IgD-negative memory B cell (primary cell): ENCODE measurements around the gene NUAK1. TPM values are rescaled to one million over a fixed set of nuclear protein-coding genes. Genes with fewer than 3 reads are reported as not detected.

Source experiments
- H3K27ac Mint-ChIP-seq, 3 donors: one replicate each; pipeline ENCODE4 v1.8.0; 2020 to 2022; ENCODE audit warnings: mild to moderate bottlenecking in 3 of 3, mixed read lengths in 3 of 3, moderate library complexity in 1 of 3
- H3K27me3 Mint-ChIP-seq: one replicate; pipeline ENCODE4 v1.8.0; 2021; ENCODE audit warnings: mixed read lengths
- H3K36me3 Mint-ChIP-seq: one replicate; pipeline ENCODE4 v1.8.0; 2020; ENCODE audit warnings: mild to moderate bottlenecking, mixed read lengths
- H3K4me1 Mint-ChIP-seq, 3 donors: one replicate each; pipeline ENCODE4 v1.8.0; 2020 to 2022; ENCODE audit warnings: mixed read lengths in 3 of 3, mild to moderate bottlenecking in 1 of 3
- H3K4me3 Mint-ChIP-seq, 4 donors: one replicate each; pipeline ENCODE4 v1.8.0; 2020 to 2022; ENCODE audit warnings: mild to moderate bottlenecking in 4 of 4, mixed read lengths in 4 of 4, moderate library complexity in 3 of 4
- H3K9me3 Mint-ChIP-seq, 3 donors: one replicate each; pipeline ENCODE4 v1.8.0; 2020 to 2021; ENCODE audit warnings: mixed read lengths in 3 of 3, mild to moderate bottlenecking in 1 of 3
- polyA plus RNA-seq: library from polyadenylated mRNA; unstranded; fragments of 300-500 nt; fragmentation: Illumina TruSeq; gene quantifications from one replicate; pipeline ENCODE4 v1.2.3, GENCODE V29; 2021

The NUAK1 gene
- polyA plus RNA-seq, 1 donor from 2014 or later, result not detected

- H3K4me3 Mint-ChIP-seq, result no peak overlapping the region
- no peaks in the 10 kb centered on the region for H3K9me3 Mint-ChIP-seq
- H3K4me1 Mint-ChIP-seq, result no peaks in the 10 kb centered on the region
- H3K27ac Mint-ChIP-seq, result peak overlapping the region in 1 of 3 donors; percentile 39
- peaks cover 32% of the 10 kb centered on the region for H3K27me3 Mint-ChIP-seq
- no peaks in the 10 kb centered on the region for H3K36me3 Mint-ChIP-seq
These were observed 58.5 kb downstream of the NUAK1 start for GRCh38 chr12:106080041-106080790.

- no peaks in the 10 kb centered on the region for H3K36me3 Mint-ChIP-seq
- peaks cover 32% of the 10 kb centered on the region for H3K27me3 Mint-ChIP-seq
- no peak overlapping the region for H3K27ac Mint-ChIP-seq
- no peaks in the 10 kb centered on the region for H3K4me1 Mint-ChIP-seq
- H3K9me3 Mint-ChIP-seq, result no peaks in the 10 kb centered on the region
- no peak overlapping the region for H3K4me3 Mint-ChIP-seq
These were observed 59.5 kb downstream of the NUAK1 start for GRCh38 chr12:106079148-106079738.

DNA sequence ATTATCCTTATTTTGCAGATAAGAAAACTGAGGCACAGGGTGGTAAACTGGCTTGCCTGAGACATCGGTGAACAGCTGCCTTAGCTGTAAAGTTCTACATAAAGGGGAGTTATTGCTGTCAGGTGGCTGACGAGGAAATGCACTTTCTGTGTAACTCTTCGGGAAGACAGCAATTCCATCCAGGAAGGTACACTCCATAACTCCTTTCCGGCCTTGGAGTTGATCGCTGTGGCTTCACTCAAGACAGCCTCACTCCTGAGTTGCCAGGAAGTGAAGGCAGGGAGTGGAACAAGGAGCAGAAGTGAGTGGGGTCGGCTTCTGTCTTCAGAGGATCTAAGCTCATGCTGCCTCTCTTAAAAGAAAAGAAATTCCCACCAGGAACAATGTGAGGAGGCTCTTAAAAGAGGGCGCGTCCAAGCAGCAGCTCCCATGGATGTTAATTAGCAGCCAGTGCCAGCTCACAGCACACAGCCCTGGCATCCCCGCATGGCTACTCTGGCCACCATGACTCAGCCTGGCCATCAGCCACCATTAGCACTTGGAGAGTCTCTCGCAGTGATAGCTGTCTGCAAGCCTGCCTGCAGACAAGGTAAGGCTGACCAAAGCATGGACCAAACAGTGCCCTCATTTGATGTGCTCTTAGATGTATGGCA is 60.3 kb downstream of the NUAK1 start:
- Mint-ChIP-seq H3K27me3 (peaks cover 26% of the 10 kb centered on the region), H3K36me3 (no peaks in the 10 kb centered on the region), H3K4me1 (no peaks in the 10 kb centered on the region), H3K27ac (no peak overlapping the region), H3K9me3 (no peaks in the 10 kb centered on the region), H3K4me3 (no peak overlapping the region)

- Mint-ChIP-seq H3K4me3 (no peak overlapping the region), H3K27ac (peak overlapping the region in 1 of 3 donors; percentile 19), H3K36me3 (no peaks in the 10 kb centered on the region), H3K27me3 (peaks cover 11% of the 10 kb centered on the region), H3K9me3 (no peaks in the 10 kb centered on the region), H3K4me1 (no peaks in the 10 kb centered on the region)
These were observed 63.9 kb downstream of the NUAK1 start for GRCh38 chr12:106074706-106075392.

DNA sequence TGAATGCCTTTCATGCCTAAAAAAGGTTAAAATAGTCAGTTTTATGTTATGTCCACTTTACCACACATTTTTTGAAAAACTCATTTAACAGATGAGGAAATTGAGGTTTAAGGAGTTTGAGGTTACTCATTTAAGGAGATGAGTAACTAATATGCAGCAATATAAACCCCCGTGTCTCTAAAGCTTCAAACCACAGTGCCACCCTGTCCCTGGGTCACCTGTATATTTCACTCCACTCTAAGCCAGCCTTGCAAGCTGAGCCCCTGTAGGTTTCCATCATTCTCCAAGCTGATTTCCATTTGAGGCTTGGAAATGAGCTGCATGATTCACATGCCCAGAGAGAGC is 64.4 kb downstream of the NUAK1 start:
- Mint-ChIP-seq H3K36me3 (no peaks in the 10 kb centered on the region), H3K4me3 (no peak overlapping the region), H3K4me1 (no peaks in the 10 kb centered on the region), H3K27me3 (peaks cover 13% of the 10 kb centered on the region), H3K27ac (peak overlapping the region in 1 of 3 donors; percentile 19), H3K9me3 (no peaks in the 10 kb centered on the region)

- H3K27ac Mint-ChIP-seq, result no peak overlapping the region
- H3K4me1 Mint-ChIP-seq, result no peaks in the 10 kb centered on the region
- no peaks in the 10 kb centered on the region for H3K36me3 Mint-ChIP-seq
- peaks cover 0 to 4% (median 0%) of the 10 kb centered on the region in 3 donors for H3K9me3 Mint-ChIP-seq
- H3K27me3 Mint-ChIP-seq, result peaks cover 10% of the 10 kb centered on the region
- no peak overlapping the region for H3K4me3 Mint-ChIP-seq
These were observed 65.6 kb downstream of the NUAK1 start for GRCh38 chr12:106073179-106073578.

GRCh38 chr12:106072751-106073150 is 66.0 kb downstream of the NUAK1 start:
- Mint-ChIP-seq H3K9me3 (peaks cover 0 to 4% (median 0%) of the 10 kb centered on the region in 3 donors), H3K4me3 (no peak overlapping the region), H3K27me3 (peaks cover 10% of the 10 kb centered on the region), H3K4me1 (no peaks in the 10 kb centered on the region), H3K27ac (no peak overlapping the region), H3K36me3 (no peaks in the 10 kb centered on the region)

DNA sequence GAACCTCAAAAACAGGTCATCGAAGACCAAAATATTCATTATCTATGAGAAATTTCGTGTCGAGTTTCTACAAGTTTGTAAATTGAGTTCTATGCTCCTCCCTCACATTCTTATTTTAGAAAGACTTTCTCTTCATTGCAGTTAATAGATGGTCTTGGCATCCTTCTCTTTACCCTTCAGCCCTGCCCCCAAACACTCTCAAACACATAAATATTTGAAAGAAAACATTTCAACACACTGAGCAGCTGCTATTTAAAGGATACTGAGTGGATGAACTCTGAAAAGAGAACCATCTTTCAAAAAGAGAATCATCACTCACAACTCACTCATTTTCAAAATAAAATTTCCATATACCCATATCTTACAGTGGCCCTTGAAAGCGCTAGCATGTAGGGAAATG is 67.1 kb downstream of the NUAK1 start:
- Mint-ChIP-seq H3K4me3 (no peak overlapping the region), H3K9me3 (peaks cover 0 to 4% (median 0%) of the 10 kb centered on the region in 3 donors), H3K27me3 (peaks cover 9% of the 10 kb centered on the region), H3K27ac (no peak overlapping the region), H3K36me3 (no peaks in the 10 kb centered on the region), H3K4me1 (no peaks in the 10 kb centered on the region)

GRCh38 chr12:106070611-106071010 is 68.1 kb downstream of the NUAK1 start:
- Mint-ChIP-seq H3K4me1 (no peaks in the 10 kb centered on the region), H3K36me3 (peaks cover 2% of the 10 kb centered on the region), H3K27ac (no peak overlapping the region), H3K27me3 (peaks cover 5% of the 10 kb centered on the region), H3K9me3 (peaks cover 0 to 4% (median 0%) of the 10 kb centered on the region in 3 donors), H3K4me3 (no peak overlapping the region)

DNA sequence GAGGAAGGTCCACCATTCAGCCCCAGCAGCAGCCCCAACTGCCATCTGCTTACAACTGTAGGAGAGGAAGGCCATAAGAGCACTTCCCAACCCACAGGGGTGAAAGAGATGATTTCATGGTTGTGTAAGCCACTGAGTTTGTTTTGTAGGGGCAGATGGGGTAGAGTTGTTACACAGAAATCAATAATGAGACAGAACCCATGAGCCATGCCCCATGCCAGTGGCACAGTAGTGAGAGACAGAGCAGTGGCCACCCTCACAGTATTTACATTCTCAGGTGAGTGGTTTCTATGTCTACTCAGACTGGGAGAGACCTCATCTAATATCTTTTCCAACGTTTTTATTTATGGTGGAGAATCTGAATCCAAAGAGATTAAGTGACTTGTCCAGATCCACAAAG is 68.6 kb downstream of the NUAK1 start:
- H3K4me1 Mint-ChIP-seq, result no peaks in the 10 kb centered on the region
- H3K27ac Mint-ChIP-seq, result no peak overlapping the region
- peaks cover 0 to 4% (median 2%) of the 10 kb centered on the region in 3 donors for H3K9me3 Mint-ChIP-seq
- H3K4me3 Mint-ChIP-seq, result no peak overlapping the region
- H3K36me3 Mint-ChIP-seq, result peaks cover 2% of the 10 kb centered on the region
- H3K27me3 Mint-ChIP-seq, result peaks cover 8% of the 10 kb centered on the region

DNA sequence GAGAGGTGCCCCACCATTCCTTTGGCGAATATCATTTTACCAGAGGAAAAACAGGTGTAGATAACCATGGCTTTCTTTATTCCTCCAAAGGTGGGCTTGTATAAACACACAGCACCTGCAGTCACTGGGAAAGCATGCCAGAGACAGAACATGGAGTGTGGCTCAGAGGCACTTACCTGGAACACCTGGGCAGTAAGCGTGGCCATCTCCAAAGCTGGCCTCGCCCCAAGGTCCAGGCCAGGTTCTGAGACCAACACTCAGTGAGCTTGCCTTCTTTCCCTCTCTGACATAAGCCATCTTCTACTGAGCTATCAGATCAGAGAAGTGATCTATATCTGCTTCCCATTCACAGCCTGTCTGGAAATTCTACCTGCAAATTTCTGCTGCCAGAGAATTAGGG is 70.5 kb downstream of the NUAK1 start:
- no peak overlapping the region for H3K27ac Mint-ChIP-seq
- H3K4me1 Mint-ChIP-seq, result no peaks in the 10 kb centered on the region
- H3K4me3 Mint-ChIP-seq, result no peak overlapping the region
- H3K27me3 Mint-ChIP-seq, result peaks cover 9% of the 10 kb centered on the region
- peaks cover 2 to 4% (median 3%) of the 10 kb centered on the region in 3 donors for H3K9me3 Mint-ChIP-seq
- H3K36me3 Mint-ChIP-seq, result peaks cover 2% of the 10 kb centered on the region

- Mint-ChIP-seq H3K9me3 (peaks cover 2 to 4% (median 3%) of the 10 kb centered on the region in 3 donors), H3K27ac (peak overlapping the region in 1 of 3 donors; percentile 63), H3K36me3 (peaks cover 2% of the 10 kb centered on the region), H3K4me3 (no peak overlapping the region), H3K4me1 (no peaks in the 10 kb centered on the region), H3K27me3 (peaks cover 7% of the 10 kb centered on the region)
These were observed 71.0 kb downstream of the NUAK1 start for GRCh38 chr12:106067606-106068205.

GRCh38 chr12:106066726-106067325 is 71.9 kb downstream of the NUAK1 start:
- Mint-ChIP-seq H3K27me3 (peaks cover 9% of the 10 kb centered on the region), H3K36me3 (peaks cover 2% of the 10 kb centered on the region), H3K27ac (no peak overlapping the region), H3K4me3 (no peak overlapping the region), H3K9me3 (peaks cover 2 to 4% (median 3%) of the 10 kb centered on the region in 3 donors), H3K4me1 (no peaks in the 10 kb centered on the region)

DNA sequence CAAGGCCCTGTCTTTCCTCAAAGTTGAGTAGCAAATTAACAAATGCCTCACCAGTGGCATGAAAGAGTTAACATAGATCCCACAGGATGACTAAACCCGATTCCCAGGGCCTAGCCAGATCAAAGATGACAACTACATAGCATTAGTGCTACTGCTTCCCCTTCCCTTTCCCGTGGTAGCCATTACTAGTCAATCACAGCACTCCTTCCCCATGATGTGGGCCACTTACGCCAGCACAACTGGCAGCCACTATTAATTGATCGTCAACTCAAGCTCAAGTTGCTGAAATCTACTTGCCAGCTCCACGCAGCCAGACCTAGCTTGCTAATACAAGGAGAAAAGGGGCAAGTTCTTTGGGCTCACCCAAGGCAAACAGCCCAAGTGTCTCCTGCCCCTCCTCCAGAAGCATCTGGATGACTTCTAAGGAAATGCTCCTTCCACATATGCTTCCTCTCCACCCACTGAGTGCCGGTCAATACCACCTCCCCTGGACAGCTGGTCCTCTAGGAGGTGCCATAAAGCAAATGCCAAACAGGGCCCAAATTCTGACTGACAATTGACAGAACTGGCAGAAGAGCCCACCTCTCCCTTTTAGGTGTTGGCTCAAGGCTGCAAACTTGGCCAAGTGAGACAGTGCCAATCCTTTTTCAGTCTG is 72.6 kb downstream of the NUAK1 start:
- Mint-ChIP-seq H3K4me1 (no peaks in the 10 kb centered on the region), H3K27me3 (peaks cover 9% of the 10 kb centered on the region)

More for the DNA sequence above, 72.6 kb downstream of the NUAK1 start:
- Mint-ChIP-seq H3K9me3 (peaks cover 2 to 4% (median 3%) of the 10 kb centered on the region in 3 donors), H3K27ac (no peak overlapping the region), H3K4me3 (no peak overlapping the region), H3K36me3 (peaks cover 2% of the 10 kb centered on the region)
